ENCODE results near the gene PTGES2. TPM values are rescaled to one million over a fixed set of nuclear protein-coding genes. Genes with fewer than 3 reads are reported as not detected.
A peak's percentile ranks its signal among the peaks of the same experiment; 100 is the strongest.

PTGES2 gene
- total and polyA plus RNA-seq, 2 experiments from 2014 or later: 59.7 to 124 TPM

- TF ChIP-seq, protein P1, sequence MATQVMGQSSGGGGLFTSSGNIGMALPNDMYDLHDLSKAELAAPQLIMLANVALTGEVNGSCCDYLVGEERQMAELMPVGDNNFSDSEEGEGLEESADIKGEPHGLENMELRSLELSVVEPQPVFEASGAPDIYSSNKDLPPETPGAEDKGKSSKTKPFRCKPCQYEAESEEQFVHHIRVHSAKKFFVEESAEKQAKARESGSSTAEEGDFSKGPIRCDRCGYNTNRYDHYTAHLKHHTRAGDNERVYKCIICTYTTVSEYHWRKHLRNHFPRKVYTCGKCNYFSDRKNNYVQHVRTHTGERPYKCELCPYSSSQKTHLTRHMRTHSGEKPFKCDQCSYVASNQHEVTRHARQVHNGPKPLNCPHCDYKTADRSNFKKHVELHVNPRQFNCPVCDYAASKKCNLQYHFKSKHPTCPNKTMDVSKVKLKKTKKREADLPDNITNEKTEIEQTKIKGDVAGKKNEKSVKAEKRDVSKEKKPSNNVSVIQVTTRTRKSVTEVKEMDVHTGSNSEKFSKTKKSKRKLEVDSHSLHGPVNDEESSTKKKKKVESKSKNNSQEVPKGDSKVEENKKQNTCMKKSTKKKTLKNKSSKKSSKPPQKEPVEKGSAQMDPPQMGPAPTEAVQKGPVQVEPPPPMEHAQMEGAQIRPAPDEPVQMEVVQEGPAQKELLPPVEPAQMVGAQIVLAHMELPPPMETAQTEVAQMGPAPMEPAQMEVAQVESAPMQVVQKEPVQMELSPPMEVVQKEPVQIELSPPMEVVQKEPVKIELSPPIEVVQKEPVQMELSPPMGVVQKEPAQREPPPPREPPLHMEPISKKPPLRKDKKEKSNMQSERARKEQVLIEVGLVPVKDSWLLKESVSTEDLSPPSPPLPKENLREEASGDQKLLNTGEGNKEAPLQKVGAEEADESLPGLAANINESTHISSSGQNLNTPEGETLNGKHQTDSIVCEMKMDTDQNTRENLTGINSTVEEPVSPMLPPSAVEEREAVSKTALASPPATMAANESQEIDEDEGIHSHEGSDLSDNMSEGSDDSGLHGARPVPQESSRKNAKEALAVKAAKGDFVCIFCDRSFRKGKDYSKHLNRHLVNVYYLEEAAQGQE (IDR thresholded peaks at IDR 0.05; ENCODE audit: unreplicated experiment): no peak
- no peak for TF ChIP-seq CREB1 (CRISPR knock-in tag; IDR thresholded peaks at IDR 0.05; ENCODE audit: low read depth)
Measured at GRCh38 chr9:128162215-128163026, 34.9 kb upstream of the PTGES2 start (continued).

DNA sequence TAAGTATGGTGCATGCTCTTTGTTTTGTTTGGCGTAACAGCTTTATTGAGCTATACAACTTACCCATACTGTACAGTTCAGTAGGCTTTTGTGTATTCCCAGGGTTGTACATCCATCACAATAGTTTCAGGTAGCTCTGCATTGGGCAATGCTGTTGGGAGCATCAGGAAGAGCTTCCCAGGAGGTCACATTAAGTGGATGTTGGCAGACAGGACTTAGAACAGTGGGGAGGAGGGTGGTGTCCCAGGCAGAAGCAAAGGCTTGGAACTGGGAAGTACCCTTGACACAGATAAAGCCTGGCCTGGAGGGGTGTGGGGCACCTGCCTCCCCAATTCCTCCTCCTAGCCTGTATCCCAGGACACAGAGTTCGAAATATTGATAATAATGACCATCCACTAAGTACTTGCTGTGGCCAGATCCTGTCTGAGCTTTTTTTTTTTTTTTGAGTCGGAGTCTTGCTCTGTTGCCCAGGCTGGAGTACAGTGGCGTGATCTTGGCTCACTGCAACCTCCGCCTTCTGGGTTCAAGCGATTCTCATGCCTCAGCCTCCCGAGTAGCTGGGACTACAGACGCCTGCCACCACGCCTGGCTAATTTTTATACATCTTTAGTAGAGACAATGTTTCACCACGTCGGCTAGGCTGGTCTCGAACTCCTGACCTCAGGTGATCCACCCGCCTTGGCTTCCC, 33.8 kb upstream of the PTGES2 start:
- Histone ChIP-seq H3K4me3 (peak overlapping the region; percentile 94), H3K4me2 (peak overlapping the region; percentile 94)
- no peak for TF ChIP-seq EZH2 (IDR thresholded peaks at IDR 0.05; ENCODE audit: low read depth, unreplicated experiment)
- TF ChIP-seq CREB1 (CRISPR knock-in tag; IDR thresholded peaks at IDR 0.05; ENCODE audit: low read depth): no peak
- TF ChIP-seq, protein P1 (IDR thresholded peaks at IDR 0.05; ENCODE audit: unreplicated experiment): no peak
- TF ChIP-seq NANOG (IDR thresholded peaks at IDR 0.05; ENCODE audit: borderline replicate concordance): no peak
- TF ChIP-seq EZH2phosphoT487 (IDR thresholded peaks at IDR 0.05; ENCODE audit: unreplicated experiment): no peak
- TF ChIP-seq POLR2AphosphoS5 (IDR thresholded peaks at IDR 0.05; ENCODE audit: low read depth): no peak
- no peak for TF ChIP-seq JUNB (IDR thresholded peaks at IDR 0.05; ENCODE audit: unreplicated experiment)
- TF ChIP-seq ZNF114 (CRISPR knock-in tag; IDR thresholded peaks at IDR 0.05): no peak
- no peak for TF ChIP-seq ZNF331 (CRISPR knock-in tag; IDR thresholded peaks at IDR 0.05; ENCODE audit: low read depth)
- no peak for TF ChIP-seq ETS1 (IDR thresholded peaks at IDR 0.05)
- TF ChIP-seq, protein P2, sequence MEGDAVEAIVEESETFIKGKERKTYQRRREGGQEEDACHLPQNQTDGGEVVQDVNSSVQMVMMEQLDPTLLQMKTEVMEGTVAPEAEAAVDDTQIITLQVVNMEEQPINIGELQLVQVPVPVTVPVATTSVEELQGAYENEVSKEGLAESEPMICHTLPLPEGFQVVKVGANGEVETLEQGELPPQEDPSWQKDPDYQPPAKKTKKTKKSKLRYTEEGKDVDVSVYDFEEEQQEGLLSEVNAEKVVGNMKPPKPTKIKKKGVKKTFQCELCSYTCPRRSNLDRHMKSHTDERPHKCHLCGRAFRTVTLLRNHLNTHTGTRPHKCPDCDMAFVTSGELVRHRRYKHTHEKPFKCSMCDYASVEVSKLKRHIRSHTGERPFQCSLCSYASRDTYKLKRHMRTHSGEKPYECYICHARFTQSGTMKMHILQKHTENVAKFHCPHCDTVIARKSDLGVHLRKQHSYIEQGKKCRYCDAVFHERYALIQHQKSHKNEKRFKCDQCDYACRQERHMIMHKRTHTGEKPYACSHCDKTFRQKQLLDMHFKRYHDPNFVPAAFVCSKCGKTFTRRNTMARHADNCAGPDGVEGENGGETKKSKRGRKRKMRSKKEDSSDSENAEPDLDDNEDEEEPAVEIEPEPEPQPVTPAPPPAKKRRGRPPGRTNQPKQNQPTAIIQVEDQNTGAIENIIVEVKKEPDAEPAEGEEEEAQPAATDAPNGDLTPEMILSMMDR (conservative IDR thresholded peaks at IDR 0.05; ENCODE audit: low read depth in 2 of 2): no peak
- no peak for TF ChIP-seq STAT1 (IDR thresholded peaks at IDR 0.05; ENCODE audit: unreplicated experiment)

More for the DNA sequence above, 33.8 kb upstream of the PTGES2 start:
- H3F3A ChIP-seq (replicated peaks; ENCODE audit: low read depth): peaks cover 4% of the 10 kb centered on the region; the same call in 1 of the 2 replicates
- no peaks in the 10 kb centered on the region for H3K36me3 ChIP-seq (ENCODE audit: insufficient read depth)
- peaks cover 4% of the 10 kb centered on the region; the same call in 1 of the 2 replicates for H3K4me1 ChIP-seq (ENCODE audit: insufficient read depth)
- H3K27me3 ChIP-seq (ENCODE audit: insufficient read depth): no peaks in the 10 kb centered on the region
- H2AFZ ChIP-seq: no peak overlapping the region
- Mint-ChIP-seq H3K4me1 (peaks cover 4% of the 10 kb centered on the region; the same call in 2 of the 3 replicates), H3K36me3 (ENCODE audit: low read depth) (peaks cover 24% of the 10 kb centered on the region), H3K27me3 (ENCODE audit: insufficient read depth, low read depth, poor library complexity) (peaks cover 3% of the 10 kb centered on the region), H3K4me3 (peak overlapping the region; percentile 76), H3K27ac (no peak overlapping the region), H3K9me3 (no peaks in the 10 kb centered on the region)
- 0 out of 2 replicates have a peak, but pooled peaks cover 5% of the 10 kb centered on the region for H4K20me1 ChIP-seq (replicated peaks; ENCODE audit: insufficient read depth)
- ATAC-seq (no peak), DNase-seq (ENCODE audit: low spot score) (no peak)
- no peaks in the 10 kb centered on the region for H3K9me2 ChIP-seq (ENCODE audit: insufficient read depth)
- no peaks in the 10 kb centered on the region for H3K79me2 ChIP-seq (replicated peaks; ENCODE audit: insufficient read depth)
- H3K27ac ChIP-seq (ENCODE audit: low read depth): no peak overlapping the region

Measured in GM23338 (cell line).